Suprapubic skin (tissue), 4 donors: ENCODE results near the gene SEMA7A. TPM values are rescaled to one million over a fixed set of nuclear protein-coding genes. Genes with fewer than 3 reads are reported as not detected.
A peak's percentile ranks its signal among the peaks of the same experiment; 100 is the strongest.
"Not testable (repeated sequence)": the region's sequence is repeated elsewhere in the genome, so short reads cannot be mapped to it uniquely, and the experiment has no call there.

Experiments
- DNase-seq, 2 donors: peaks; one replicate each; pipeline ENCODE4 v3.0.0-alpha.2; 2019; ENCODE audit warnings: low spot score in 2 of 2
- H3K27ac ChIP-seq: fragments of 200-600 bp; sonication (generic); one replicate; pipeline ENCODE4 v1.5.1; 2019
- H3K27me3 ChIP-seq: fragments of 200-600 bp; sonication (generic); one replicate; pipeline ENCODE4 v1.5.1; 2019
- H3K36me3 ChIP-seq: fragments of 200-600 bp; sonication (generic); one replicate; pipeline ENCODE4 v1.5.1; 2019
- H3K4me1 ChIP-seq: fragments of 200-600 bp; sonication (generic); one replicate; pipeline ENCODE4 v1.5.1; 2019
- H3K4me3 ChIP-seq: fragments of 200-600 bp; sonication (generic); one replicate; pipeline ENCODE4 v1.5.1; 2019; ENCODE audit warnings: mild to moderate bottlenecking
- H3K9me3 ChIP-seq: fragments of 200-600 bp; sonication (generic); one replicate; pipeline ENCODE4 v1.5.1; 2019
- EP300 ChIP-seq: sonication (generic); formaldehyde crosslinking; IDR thresholded peaks from one replicate; pipeline ENCODE4 v1.6.1; 2017; ENCODE audit warnings: antibody characterized with exemption
- POLR2A ChIP-seq, 2 donors: fragments of 450-650 bp; IDR thresholded peaks; one replicate each; pipeline ENCODE4 v1.6.1; 2017; ENCODE audit warnings: antibody characterized with exemption in 2 of 2, mild to moderate bottlenecking in 2 of 2, moderate library complexity in 2 of 2
- POLR2AphosphoS5 ChIP-seq, 3 donors: sonication (generic); formaldehyde crosslinking; IDR thresholded peaks; one replicate each; pipeline ENCODE4 v1.6.1; 2017; ENCODE audit warnings: antibody characterized with exemption in 3 of 3
- WGBS: methylation state at CpG from one replicate; pipeline ENCODE4 v1.1.5; 2018; 5-methylcytosine and 5-hydroxymethylcytosine counted together
- total RNA-seq, 4 donors: library from RNA; depleted of rRNA; stranded (reverse); fragments of >200 nt; gene quantifications; one replicate each; pipeline ENCODE4 v1.1.0, GENCODE V29; 2016
- TF ChIP-seq, protein P1 (sequence below), 2 donors: fragments of 200-600 bp in 1 of 2; fragments of 450-650 bp in 1 of 2; sonication (generic) in 1 of 2; IDR thresholded peaks; one replicate each; pipeline ENCODE4 v1.5.1; 2016 to 2019; ENCODE audit warnings: antibody characterized with exemption in 2 of 2, mild to moderate bottlenecking in 1 of 2, moderate library complexity in 1 of 2

Gene SEMA7A
- total RNA-seq, 4 donors from 2014 or later = 10.1 to 31.4 (median 18.0) TPM

GRCh38 chr15:74460871-74461846 is 27.4 kb upstream of the SEMA7A start, which contains the start of gene UBL7:
Gene UBL7, minus strand, starts transcription at chr15:74461160. Its CDS starts 2,293 bp downstream, at chr15:74458867.
- peak; percentile 98 to 99 for DNase-seq
- Histone ChIP-seq H3K4me3 (peak within 1 kb of the TSS; percentile 78), H3K9me3 (no peaks in the 10 kb centered on the region), H3K36me3 (peaks cover 19% of the 10 kb centered on the region), H3K4me1 (peaks cover 20% of the 10 kb centered on the region), H3K27me3 (no peaks in the 10 kb centered on the region), H3K27ac (peak within 1 kb of the TSS; percentile 37)
- WGBS = 0% methylated on average over 26 of the region's 54 CpGs
- TF ChIP-seq POLR2A (IDR thresholded peaks at IDR 0.05) (peak; percentile 60 to 78), POLR2AphosphoS5 (IDR thresholded peaks at IDR 0.05) (peak; percentile 67 to 90 (median 72)), EP300 (no peak)
- TF ChIP-seq, protein P1, sequence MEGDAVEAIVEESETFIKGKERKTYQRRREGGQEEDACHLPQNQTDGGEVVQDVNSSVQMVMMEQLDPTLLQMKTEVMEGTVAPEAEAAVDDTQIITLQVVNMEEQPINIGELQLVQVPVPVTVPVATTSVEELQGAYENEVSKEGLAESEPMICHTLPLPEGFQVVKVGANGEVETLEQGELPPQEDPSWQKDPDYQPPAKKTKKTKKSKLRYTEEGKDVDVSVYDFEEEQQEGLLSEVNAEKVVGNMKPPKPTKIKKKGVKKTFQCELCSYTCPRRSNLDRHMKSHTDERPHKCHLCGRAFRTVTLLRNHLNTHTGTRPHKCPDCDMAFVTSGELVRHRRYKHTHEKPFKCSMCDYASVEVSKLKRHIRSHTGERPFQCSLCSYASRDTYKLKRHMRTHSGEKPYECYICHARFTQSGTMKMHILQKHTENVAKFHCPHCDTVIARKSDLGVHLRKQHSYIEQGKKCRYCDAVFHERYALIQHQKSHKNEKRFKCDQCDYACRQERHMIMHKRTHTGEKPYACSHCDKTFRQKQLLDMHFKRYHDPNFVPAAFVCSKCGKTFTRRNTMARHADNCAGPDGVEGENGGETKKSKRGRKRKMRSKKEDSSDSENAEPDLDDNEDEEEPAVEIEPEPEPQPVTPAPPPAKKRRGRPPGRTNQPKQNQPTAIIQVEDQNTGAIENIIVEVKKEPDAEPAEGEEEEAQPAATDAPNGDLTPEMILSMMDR (IDR thresholded peaks at IDR 0.05) = no peak

- Histone ChIP-seq H3K4me3 (peak overlapping the region; percentile 78), H3K27ac (peak overlapping the region; percentile 37), H3K4me1 (peaks cover 20% of the 10 kb centered on the region), H3K9me3 (no peaks in the 10 kb centered on the region), H3K36me3 (peaks cover 24% of the 10 kb centered on the region), H3K27me3 (no peaks in the 10 kb centered on the region)
- no peak for DNase-seq
- 44% methylated on average over 2 of the region's 2 CpGs for WGBS
- no peak for TF ChIP-seq EP300
- TF ChIP-seq, protein P1 (IDR thresholded peaks at IDR 0.05) = no peak
- no peak for TF ChIP-seq POLR2A (IDR thresholded peaks at IDR 0.05)
- TF ChIP-seq POLR2AphosphoS5 (IDR thresholded peaks at IDR 0.05) = no peak
These were observed 26.5 kb upstream of the SEMA7A start for GRCh38 chr15:74460298-74460697.

- DNase-seq, H3K27ac ChIP-seq, H3K27me3 ChIP-seq, H3K9me3 ChIP-seq: not testable (repeated sequence)
- Histone ChIP-seq H3K4me3 (peak overlapping the region; percentile 78), H3K36me3 (peaks cover 26% of the 10 kb centered on the region), H3K4me1 (peaks cover 20% of the 10 kb centered on the region)
- 94% methylated on average over 14 of the region's 14 CpGs for WGBS
These were observed 26.0 kb upstream of the SEMA7A start for GRCh38 chr15:74459798-74460197.

GRCh38 chr15:74458473-74458872 is 24.7 kb upstream of the SEMA7A start:
- Histone ChIP-seq H3K9me3 (no peaks in the 10 kb centered on the region), H3K4me3 (no peak overlapping the region), H3K27me3 (no peaks in the 10 kb centered on the region), H3K36me3 (peaks cover 34% of the 10 kb centered on the region), H3K27ac (no peak overlapping the region), H3K4me1 (peaks cover 20% of the 10 kb centered on the region)
- no peak for TF ChIP-seq EP300
- no peak for TF ChIP-seq POLR2AphosphoS5 (IDR thresholded peaks at IDR 0.05)
- no peak for TF ChIP-seq POLR2A (IDR thresholded peaks at IDR 0.05)
- TF ChIP-seq, protein P1 (IDR thresholded peaks at IDR 0.05) = no peak
- no peak for DNase-seq
- 95% methylated on average over 3 of the region's 3 CpGs for WGBS

DNA sequence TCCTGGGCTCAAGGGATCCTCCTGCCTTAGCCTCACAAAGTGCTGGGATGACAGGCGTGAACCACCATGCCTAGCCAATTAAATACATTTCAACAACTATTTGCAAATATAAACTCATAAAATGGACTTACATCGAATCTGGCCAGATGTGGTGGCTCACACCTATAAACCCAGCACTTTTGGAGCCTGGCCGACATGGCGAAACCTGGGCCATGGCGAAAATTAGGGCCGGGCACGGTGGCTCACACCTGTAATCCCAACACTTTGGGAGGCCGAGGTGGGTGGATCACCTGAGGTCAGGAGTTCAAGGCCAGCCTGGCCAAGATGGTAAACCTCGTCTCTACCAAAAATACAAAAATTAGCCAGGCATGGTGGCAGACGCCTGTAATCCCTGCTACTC is 23.3 kb upstream of the SEMA7A start:
- H3K4me3 ChIP-seq, H3K27me3 ChIP-seq, H3K9me3 ChIP-seq, H3K27ac ChIP-seq, DNase-seq: not testable (repeated sequence)
- peaks cover 14% of the 10 kb centered on the region for H3K4me1 ChIP-seq
- peaks cover 46% of the 10 kb centered on the region for H3K36me3 ChIP-seq
- WGBS = 93% methylated on average over 10 of the region's 10 CpGs

- TF ChIP-seq, protein P1 (IDR thresholded peaks at IDR 0.05) = no peak
- no peak for TF ChIP-seq POLR2AphosphoS5 (IDR thresholded peaks at IDR 0.05)
- no peak for TF ChIP-seq EP300
- no peak for TF ChIP-seq POLR2A (IDR thresholded peaks at IDR 0.05)
- Histone ChIP-seq H3K9me3 (no peaks in the 10 kb centered on the region), H3K36me3 (peaks cover 66% of the 10 kb centered on the region), H3K27ac (no peak overlapping the region), H3K4me3 (no peak overlapping the region), H3K4me1 (peaks cover 2% of the 10 kb centered on the region), H3K27me3 (no peaks in the 10 kb centered on the region)
- DNase-seq = no peak
These were observed 21.2 kb upstream of the SEMA7A start for GRCh38 chr15:74454764-74455500.
